ENCODE data around the gene SULT4A1.
"Not testable (repeated sequence)": the region's sequence is repeated elsewhere in the genome, so short reads cannot be mapped to it uniquely, and the experiment has no call there.

SULT4A1 gene

GRCh38 chr22:43862074-43862881, at the start of gene SULT4A1:
SULT4A1 (minus strand) TSS chr22:43862513; CDS start chr22:43862382, 131 bp downstream.
- H3K4me3 ChIP-seq (ENCODE audit: low read length): no peak within 1 kb of the TSS
- no peak for TF ChIP-seq ZNF274 (IDR thresholded peaks at IDR 0.05; ENCODE audit: low read depth, low read length)

GRCh38 chr22:43911351-43911750, 49.0 kb upstream of the SULT4A1 start:
- TF ChIP-seq ZNF274 (IDR thresholded peaks at IDR 0.05; ENCODE audit: low read depth, low read length): no peak
- H3K4me3 ChIP-seq (ENCODE audit: low read length): no peak overlapping the region

GRCh38 chr22:43910178-43910695, 47.9 kb upstream of the SULT4A1 start:
- H3K4me3 ChIP-seq (ENCODE audit: low read length): no peak overlapping the region
- TF ChIP-seq ZNF274 (IDR thresholded peaks at IDR 0.05; ENCODE audit: low read depth, low read length): no peak

GRCh38 chr22:43909708-43910107, 47.4 kb upstream of the SULT4A1 start:
- no peak for TF ChIP-seq ZNF274 (IDR thresholded peaks at IDR 0.05; ENCODE audit: low read depth, low read length)
- no peak overlapping the region for H3K4me3 ChIP-seq (ENCODE audit: low read length)

GRCh38 chr22:43905681-43906080, 43.4 kb upstream of the SULT4A1 start:
- no peak overlapping the region for H3K4me3 ChIP-seq (ENCODE audit: low read length)
- TF ChIP-seq ZNF274 (IDR thresholded peaks at IDR 0.05; ENCODE audit: low read depth, low read length): no peak

GRCh38 chr22:43904412-43904811, 42.1 kb upstream of the SULT4A1 start:
- not testable (repeated sequence) for H3K4me3 ChIP-seq (ENCODE audit: low read length)

- H3K4me3 ChIP-seq (ENCODE audit: low read length): not testable (repeated sequence)
Measured at GRCh38 chr22:43903033-43903432, 40.7 kb upstream of the SULT4A1 start.

- H3K4me3 ChIP-seq (ENCODE audit: low read length): no peak overlapping the region
- TF ChIP-seq ZNF274 (IDR thresholded peaks at IDR 0.05; ENCODE audit: low read depth, low read length): no peak
Measured at GRCh38 chr22:43901976-43902643, 39.8 kb upstream of the SULT4A1 start.

GRCh38 chr22:43900206-43900605, 37.9 kb upstream of the SULT4A1 start:
- no peak for TF ChIP-seq ZNF274 (IDR thresholded peaks at IDR 0.05; ENCODE audit: low read depth, low read length)
- no peak overlapping the region for H3K4me3 ChIP-seq (ENCODE audit: low read length)

- no peak for TF ChIP-seq ZNF274 (IDR thresholded peaks at IDR 0.05; ENCODE audit: low read depth, low read length)
- no peak overlapping the region for H3K4me3 ChIP-seq (ENCODE audit: low read length)
Measured at GRCh38 chr22:43897751-43898261, 35.5 kb upstream of the SULT4A1 start.

- no peak for TF ChIP-seq ZNF274 (IDR thresholded peaks at IDR 0.05; ENCODE audit: low read depth, low read length)
- H3K4me3 ChIP-seq (ENCODE audit: low read length): no peak overlapping the region
Measured at GRCh38 chr22:43895986-43896645, 33.8 kb upstream of the SULT4A1 start.

- TF ChIP-seq ZNF274 (IDR thresholded peaks at IDR 0.05; ENCODE audit: low read depth, low read length): no peak
Measured at GRCh38 chr22:43894122-43894521, 31.8 kb upstream of the SULT4A1 start.

GRCh38 chr22:43893266-43893665, 31.0 kb upstream of the SULT4A1 start:
- no peak overlapping the region for H3K4me3 ChIP-seq (ENCODE audit: low read length)
- no peak for TF ChIP-seq ZNF274 (IDR thresholded peaks at IDR 0.05; ENCODE audit: low read depth, low read length)

More at GRCh38 chr22:43894122-43894521, 31.8 kb upstream of the SULT4A1 start:
- no peak overlapping the region for H3K4me3 ChIP-seq (ENCODE audit: low read length)

- H3K4me3 ChIP-seq (ENCODE audit: low read length): no peak overlapping the region
- TF ChIP-seq ZNF274 (IDR thresholded peaks at IDR 0.05; ENCODE audit: low read depth, low read length): no peak
Measured at GRCh38 chr22:43892183-43892894, 30.0 kb upstream of the SULT4A1 start.

Measured in GM08714 (cell line).